Glomerular visceral epithelial cell (primary cell): Measurements from ENCODE around the gene DNASE2.

Experiments
- DNase-seq: peaks from one replicate; pipeline ENCODE4 v3.0.0-alpha.2; 2016; ENCODE audit errors: extremely low spot score

The DNASE2 gene

DNA sequence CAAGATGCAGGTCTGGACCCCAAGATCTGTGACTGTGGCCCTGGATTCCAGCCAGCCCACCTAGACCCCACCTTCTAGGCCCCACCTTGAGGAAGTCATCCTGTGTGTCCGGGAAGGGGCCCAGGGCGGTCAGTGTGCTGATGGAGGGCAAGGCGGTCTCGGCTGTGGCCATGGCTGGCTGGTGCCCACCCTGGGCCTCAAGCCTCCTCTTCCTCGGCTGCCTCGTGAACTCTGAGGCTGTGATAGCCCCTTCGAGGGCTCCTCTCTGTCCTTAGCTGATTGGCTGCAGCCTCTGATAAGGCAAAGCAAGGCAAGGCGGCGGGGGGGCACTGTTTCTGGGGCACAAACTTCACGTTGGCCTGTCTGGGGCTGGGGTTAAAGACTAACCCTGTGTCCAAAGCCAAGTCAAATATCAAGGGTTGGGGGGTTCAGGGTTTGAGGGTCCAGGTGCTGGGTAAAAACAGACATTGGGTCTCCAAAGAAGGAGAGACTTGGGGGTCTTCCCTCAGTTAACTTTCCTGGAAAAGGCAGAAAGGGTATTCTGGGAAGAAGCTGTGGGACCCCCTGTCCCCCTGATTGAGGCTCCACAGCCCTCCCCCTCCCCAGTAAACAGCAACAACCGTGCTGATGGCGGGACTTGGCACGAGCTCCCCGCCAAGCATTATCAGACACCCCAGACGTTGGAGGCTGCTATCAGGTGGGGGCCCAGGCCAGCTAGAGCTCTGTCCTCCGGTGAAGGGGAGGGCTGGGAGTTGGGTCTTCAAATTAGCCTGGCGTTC is 5.9 kb upstream of the DNASE2 start, which contains the start of gene KLF1:
Gene KLF1, minus strand, starts transcription at position 233 of the 779 bp plus-strand sequence. Its CDS starts 61 bp downstream, at position 172.
- DNase-seq, result no peak

DNA sequence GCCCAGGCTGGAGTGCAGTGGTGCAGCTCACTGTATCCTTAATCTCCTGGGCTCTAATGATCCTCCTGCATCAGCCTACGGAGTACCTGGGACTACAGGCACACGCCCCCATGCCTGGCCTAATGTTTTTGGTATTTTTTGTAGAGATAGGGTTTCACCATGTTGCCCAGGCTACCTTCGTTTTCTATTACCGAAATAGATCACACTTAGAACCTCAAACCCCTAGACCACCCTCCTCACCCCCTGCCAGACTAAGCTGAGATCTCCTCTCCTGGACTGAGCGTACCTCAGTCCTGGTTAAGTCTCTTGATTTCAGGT is 5.4 kb upstream of the DNASE2 start:
- DNase-seq, result no peak

- no peak for DNase-seq
Measured at GRCh38 chr19:12885749-12886650, 4.8 kb upstream of the DNASE2 start.

GRCh38 chr19:12884926-12885748 is 3.9 kb upstream of the DNASE2 start:
- peak; percentile 36 for DNase-seq

- DNase-seq, result no peak
Measured at GRCh38 chr19:12884627-12884925, 3.3 kb upstream of the DNASE2 start.

DNA sequence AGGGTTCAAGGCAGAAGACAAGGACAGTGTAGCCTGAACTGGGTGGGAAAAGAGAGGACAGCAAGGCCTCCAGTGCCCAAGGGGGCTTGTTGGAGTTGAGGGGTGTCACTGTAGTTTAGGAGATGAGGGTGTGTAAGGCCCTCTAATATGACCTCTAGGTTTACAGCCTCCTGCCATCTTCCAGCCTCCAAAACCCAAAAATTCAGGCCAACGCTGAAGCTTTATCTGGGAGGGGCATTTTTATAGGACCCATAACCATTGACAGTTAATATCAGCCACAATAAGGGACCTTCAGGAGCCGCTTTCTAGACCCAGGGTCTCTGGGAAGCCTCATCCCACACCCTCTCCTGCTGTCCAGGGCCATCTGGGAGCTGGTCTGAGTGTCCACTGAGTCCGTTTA is 3.0 kb upstream of the DNASE2 start:
- DNase-seq, result no peak

DNA sequence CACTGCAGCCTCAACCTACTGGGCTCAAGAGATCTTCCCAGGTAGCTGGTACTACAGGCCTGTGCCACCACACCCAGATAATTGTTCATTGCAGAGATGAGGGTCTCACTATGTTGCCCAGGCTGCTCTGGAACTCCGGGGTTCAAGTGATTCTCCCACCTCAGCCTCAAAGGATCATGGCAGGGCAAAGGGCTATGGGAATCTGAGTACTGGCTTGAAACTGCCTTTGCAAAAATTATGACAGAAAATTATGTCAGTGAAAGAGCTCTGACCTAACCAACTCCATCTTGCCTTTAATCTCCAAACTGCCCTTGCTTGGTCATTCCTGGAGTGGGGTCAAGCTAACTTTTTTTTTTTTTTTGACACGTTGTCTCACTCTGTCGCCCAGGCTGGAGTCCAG is 1.3 kb upstream of the DNASE2 start:
- DNase-seq, result no peak

- no peak for DNase-seq
Measured at GRCh38 chr19:12880551-12881171, 588 bp downstream of the DNASE2 start.

DNA sequence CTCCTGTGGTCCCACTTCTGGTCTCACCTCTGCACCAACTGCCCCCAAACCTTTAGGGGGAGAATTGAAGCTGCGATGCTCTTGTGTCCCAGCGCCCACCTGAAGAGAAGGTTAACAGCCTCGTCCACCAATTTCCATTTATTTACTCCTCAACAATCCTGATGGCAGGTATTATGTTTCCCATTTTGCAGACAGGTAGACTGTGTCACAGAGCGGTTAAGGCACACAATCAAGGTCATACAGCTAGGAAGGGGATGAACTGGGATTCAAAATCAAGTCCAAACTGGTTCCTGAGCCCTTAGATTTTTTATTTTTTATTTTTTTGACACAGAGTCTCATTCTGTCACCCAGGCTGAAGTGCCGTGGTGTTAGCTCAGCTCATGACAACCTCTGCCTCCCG is 6.2 kb downstream of the DNASE2 start:
- no peak for DNase-seq

DNA sequence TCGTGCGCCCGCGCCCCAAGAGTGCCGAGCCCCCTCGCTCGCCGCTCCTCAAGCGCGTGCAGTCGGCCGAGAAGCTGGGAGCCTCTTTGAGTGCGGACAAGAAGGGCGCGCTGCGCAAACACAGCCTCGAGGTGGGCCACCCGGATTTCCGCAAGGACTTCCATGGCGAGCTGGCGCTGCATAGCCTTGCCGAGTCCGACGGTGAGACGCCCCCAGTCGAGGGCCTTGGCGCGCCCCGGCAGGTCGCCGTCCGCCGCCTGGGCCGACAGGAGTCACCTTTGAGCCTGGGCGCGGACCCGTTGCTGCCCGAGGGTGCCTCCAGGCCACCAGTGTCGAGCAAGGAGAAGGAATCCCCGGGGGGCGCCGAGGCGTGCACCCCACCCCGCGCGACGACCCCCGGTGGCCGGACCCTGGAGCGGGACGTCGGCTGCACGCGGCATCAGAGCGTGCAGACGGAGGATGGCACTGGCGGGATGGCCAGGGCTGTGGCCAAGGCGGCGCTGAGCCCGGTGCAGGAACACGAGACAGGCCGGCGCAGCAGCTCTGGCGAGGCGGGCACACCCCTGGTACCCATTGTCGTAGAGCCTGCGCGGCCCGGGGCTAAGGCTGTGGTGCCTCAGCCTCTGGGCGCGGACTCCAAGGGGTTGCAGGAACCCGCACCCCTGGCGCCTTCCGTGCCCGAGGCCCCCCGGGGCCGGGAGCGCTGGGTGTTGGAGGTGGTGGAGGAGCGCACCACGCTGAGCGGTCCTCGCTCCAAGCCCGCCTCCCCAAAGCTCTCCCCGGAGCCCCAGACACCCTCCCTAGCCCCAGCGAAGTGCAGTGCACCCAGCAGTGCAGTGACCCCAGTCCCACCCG is 7.1 kb downstream of the DNASE2 start:
- DNase-seq, result no peak

- DNase-seq, result peak; percentile 79
Measured at GRCh38 chr19:12872941-12873890, 8.0 kb downstream of the DNASE2 start.

GRCh38 chr19:12872255-12872654 is 9.0 kb downstream of the DNASE2 start:
- DNase-seq, result no peak

- no peak for DNase-seq
Measured at GRCh38 chr19:12871681-12872080, 9.6 kb downstream of the DNASE2 start.

DNA sequence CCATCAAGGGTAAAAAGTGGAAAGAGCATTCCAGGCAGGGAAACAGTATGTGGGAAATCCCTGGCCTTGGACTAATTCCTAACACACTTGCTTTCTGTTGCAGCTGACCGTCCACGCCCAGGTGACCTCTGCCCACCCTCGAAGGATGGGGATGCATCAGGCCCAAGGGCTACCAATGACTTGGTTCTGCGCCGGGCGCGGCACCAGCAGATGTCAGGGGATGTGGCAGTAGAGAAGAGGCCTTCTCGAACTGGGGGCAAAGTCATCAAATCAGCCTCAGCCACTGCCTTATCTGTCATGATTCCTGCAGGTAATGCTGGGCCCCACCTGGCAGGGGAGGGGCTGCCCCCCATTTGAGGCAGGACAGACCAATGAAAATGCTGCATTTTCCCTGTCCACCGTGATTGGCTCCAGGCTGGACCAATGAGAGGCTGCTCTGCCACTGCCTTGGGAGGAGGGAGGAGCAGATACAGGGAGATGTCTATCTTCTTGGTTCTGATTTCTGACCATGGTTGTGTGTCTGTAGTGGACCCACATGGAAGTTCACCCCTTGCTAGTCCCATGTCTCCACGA is 12.6 kb downstream of the DNASE2 start:
- DNase-seq, result peak; percentile 19

DNA sequence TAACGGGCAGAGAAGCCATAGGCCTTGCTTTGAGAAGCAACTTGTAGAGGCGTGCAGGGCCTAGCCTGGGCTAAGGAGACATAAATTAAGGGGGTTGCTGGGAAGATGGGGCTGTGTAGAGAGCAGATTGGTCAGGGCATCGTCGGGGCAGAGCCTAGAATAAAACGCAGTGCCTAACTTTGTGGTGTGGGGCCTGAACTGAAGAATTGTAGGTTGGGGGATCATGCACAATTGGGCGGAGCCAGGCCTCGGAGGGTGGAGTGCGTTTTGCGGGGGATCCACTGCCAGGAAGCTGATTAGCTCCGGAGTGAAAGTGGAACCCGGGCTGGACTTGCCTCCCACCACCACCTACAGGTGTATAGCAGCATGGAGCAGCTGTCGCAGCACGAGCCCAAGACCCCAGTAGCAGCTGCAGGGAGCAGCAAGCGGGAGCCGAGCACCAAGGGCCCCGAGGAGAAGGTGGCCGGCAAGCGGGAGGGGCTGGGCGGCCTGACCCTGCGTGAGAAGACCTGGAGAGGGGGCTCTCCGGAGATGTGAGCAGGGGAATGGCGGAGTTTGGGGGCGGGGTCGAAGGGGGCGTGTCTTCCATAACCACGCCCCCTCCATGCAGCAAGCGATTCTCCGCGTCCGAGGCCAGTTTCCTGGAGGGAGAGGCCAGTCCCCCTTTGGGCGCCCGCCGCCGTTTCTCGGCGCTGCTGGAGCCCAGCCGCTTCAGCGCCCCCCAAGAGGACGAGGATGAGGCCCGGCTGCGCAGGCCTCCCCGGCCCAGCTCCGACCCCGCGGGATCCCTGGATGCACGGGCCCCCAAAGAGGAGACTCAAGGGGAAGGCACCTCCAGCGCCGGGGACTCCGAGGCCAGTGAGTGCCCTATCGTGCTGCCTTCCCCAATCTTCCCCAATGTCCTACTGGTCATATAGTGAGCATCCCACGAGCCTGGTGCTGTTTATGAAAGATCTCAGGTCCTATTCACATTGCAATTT is 13.8 kb downstream of the DNASE2 start:
- peak; percentile 57 for DNase-seq

DNA sequence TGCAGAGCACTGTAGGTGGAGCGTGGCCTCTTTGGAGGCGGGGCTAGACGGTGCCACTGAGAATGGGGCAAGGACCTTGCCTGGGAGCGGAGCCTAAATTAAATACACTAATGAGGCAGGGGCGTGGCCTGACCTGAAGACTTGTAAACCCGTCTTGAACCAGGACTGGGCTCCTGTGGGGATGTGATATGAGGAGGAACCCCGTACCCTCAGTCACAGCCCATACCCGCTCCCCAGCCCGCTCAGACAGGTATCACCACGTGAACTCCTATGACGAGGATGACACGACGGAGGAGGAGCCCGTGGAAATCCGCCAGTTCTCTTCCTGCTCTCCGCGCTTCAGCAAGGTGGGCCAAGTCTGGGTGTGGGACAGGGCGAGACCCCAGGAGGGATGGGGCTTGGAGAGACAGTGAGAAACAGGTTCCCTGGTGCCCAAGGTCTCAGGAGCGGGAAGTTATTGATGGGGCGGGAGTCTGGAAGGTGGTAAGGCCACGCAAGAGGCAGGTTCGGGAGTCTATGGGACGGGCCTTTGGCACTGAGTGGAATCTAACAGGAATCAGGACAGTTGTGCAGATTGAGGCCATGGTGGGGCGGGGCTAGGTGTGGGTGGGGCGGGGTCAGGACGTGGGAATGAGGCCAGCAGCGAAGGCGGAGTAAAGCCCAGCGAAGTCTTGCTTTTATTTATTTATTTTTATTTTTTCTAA is 14.7 kb downstream of the DNASE2 start:
- no peak for DNase-seq

DNA sequence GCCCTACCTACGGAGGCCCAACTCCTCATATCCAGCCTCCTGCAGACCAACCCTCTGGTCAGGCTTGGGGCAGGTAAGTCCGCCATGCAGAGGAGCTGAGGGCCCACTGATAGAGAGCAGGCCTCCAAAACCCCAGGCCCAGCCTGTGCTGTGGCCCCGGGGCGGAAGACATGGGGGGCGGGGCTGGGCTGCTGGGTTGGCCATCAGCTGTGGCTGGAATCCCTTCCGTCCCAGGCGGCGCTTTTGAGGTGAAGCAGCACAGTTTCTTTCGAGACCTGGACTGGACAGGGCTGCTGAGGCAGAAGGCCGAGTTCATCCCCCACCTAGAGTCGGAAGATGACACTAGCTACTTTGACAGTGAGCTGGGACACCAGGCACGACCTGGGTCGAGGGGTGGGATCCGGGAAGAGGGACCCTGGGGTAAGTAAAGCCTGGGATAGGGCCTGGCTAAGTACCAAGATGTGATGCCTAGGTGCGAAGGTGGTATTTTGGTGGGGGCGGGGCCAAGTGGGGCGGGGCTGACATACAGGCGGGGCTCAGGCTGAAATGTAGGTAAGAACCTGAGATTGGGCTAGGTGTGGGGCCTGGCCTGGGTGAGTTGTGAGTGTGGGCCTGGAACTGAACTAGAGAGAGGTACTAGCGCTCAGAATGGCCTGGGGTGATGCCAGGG is 15.4 kb downstream of the DNASE2 start:
- no peak for DNase-seq
